Caco-2 (cell line): ENCODE data around the gene FNTB. TPM values are rescaled to one million over a fixed set of nuclear protein-coding genes. Genes with fewer than 3 reads are reported as not detected.

Experiments used
- BruUV-seq: library from RNA; stranded (reverse); fragments of 400-500 nt; replicated peaks from 2 replicates; lab custom pipeline; 2021; lab: Mats Ljungman, UMichigan
- CTCF ChIA-PET: fragments of 300-600 bp; sonication (Branson Sonifier 250); formaldehyde crosslinking; loops from one replicate; lab custom pipeline; 2022; ENCODE audit warnings: antibody characterized with exemption; lab: Charles Lee
- POLR2A ChIA-PET: fragments of 300-600 bp; sonication (Branson Sonifier 250); formaldehyde crosslinking; loops from one replicate; lab custom pipeline; 2022; ENCODE audit warnings: antibody characterized with exemption; lab: Charles Lee
- DNase-seq, 2 experiments: peaks; one replicate each; pipeline versions ENCODE4 v3.0.0 to v3.0.0-alpha.2; 2020 to 2022
- H3K27me3 ChIP-seq: replicated peaks from 2 replicates; pipeline ENCODE4 v1.6.0; 2011; ENCODE audit warnings: low read length; ENCODE audit not compliant: control insufficient read depth, insufficient read depth
- H3K36me3 ChIP-seq: 2 replicates; pipeline ENCODE4 v1.5.1; 2011; ENCODE audit warnings: low read length; ENCODE audit not compliant: control insufficient read depth, insufficient read depth
- H3K4me1 ChIP-seq: fragments of 250-450 bp; sonication (Bioruptor Pico); 2 replicates; pipeline ENCODE4 v1.5.1; 2020; ENCODE audit warnings: mild to moderate bottlenecking
- H3K4me3 ChIP-seq: 2 replicates; pipeline ENCODE4 v1.5.1; 2011; ENCODE audit warnings: low read depth, mild to moderate bottlenecking, control low read depth, low read length
- H3K9me3 ChIP-seq: fragments of 250-450 bp; sonication (Bioruptor Pico); 2 replicates; pipeline ENCODE4 v1.5.1; 2020; ENCODE audit warnings: mild to moderate bottlenecking, moderate library complexity
- H3K27ac Mint-ChIP-seq: one replicate; pipeline ENCODE4 v1.8.0; 2022; ENCODE audit warnings: mixed read lengths; ENCODE audit not compliant: unreplicated experiment
- H3K27me3 Mint-ChIP-seq: one replicate; pipeline ENCODE4 v1.8.0; 2022; ENCODE audit warnings: mixed read lengths; ENCODE audit not compliant: insufficient read depth, unreplicated experiment
- H3K36me3 Mint-ChIP-seq: one replicate; pipeline ENCODE4 v1.8.0; 2022; ENCODE audit warnings: mild to moderate bottlenecking, mixed read lengths; ENCODE audit not compliant: insufficient read depth, unreplicated experiment
- H3K4me1 Mint-ChIP-seq: one replicate; pipeline ENCODE4 v1.8.0; 2022; ENCODE audit warnings: low read depth, mixed read lengths; ENCODE audit not compliant: unreplicated experiment
- H3K4me3 Mint-ChIP-seq: one replicate; pipeline ENCODE4 v1.8.0; 2022; ENCODE audit warnings: mild to moderate bottlenecking, moderate library complexity, mixed read lengths; ENCODE audit not compliant: unreplicated experiment
- H3K9me3 Mint-ChIP-seq: one replicate; pipeline ENCODE4 v1.8.0; 2022; ENCODE audit warnings: mixed read lengths; ENCODE audit not compliant: unreplicated experiment
- intact Hi-C: fragments of 100-400 bp; cut with micrococcal nuclease; formaldehyde crosslinking; loops from one replicate; pipeline ENCODE4 v1.10.0; 2022; ENCODE audit not compliant: unreplicated experiment
- total RNA-seq: library from RNA; stranded (reverse); gene quantifications from 2 replicates; pipeline ENCODE4 v1.2.3, GENCODE V29; 2022
- TF ChIP-seq, protein P1 (sequence below), 2 experiments: fragments of 200-600 bp in 1 of 2; IDR thresholded peaks; 1 replicate in 1 of 2; 2 replicates in 1 of 2; pipeline versions ENCODE4 v1.5.1 to v1.8.0; 2011 to 2022; ENCODE audit warnings: antibody characterized with exemption in 1 of 2, control low read depth in 1 of 2, inconsistent platforms in 1 of 2, low read depth in 1 of 2, low read length in 1 of 2, mild to moderate bottlenecking in 1 of 2, moderate library complexity in 1 of 2; ENCODE audit not compliant: insufficient read depth in 1 of 2, severe bottlenecking in 1 of 2, unreplicated experiment in 1 of 2

Gene FNTB
- total RNA-seq, 1 experiment from 2014 or later = 21.2 TPM

DNA sequence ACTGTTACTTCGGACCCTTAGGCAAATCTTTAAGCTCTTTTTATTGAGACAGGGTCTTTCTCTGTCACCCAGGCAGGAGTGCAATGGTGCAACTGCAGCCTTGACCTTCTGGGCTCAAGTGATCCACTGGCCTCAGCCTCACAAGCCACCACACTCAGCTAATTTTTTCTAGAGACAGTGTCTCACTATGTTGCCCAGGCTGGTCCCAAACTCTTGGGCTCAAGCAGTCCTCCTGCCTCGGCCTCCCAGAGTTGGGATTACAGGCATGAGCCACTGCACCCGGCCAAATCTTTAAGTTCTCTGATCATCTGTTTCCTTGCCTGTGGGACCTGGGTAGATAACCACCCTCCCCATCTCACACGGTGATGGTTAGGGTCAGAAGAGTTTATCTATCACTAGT is 41.8 kb upstream of the FNTB start:
- H3K4me1 Mint-ChIP-seq = peaks cover 44% of the 10 kb centered on the region
- no peak overlapping the region for H3K27ac Mint-ChIP-seq
- H3K27me3 ChIP-seq = no peaks in the 10 kb centered on the region
- POLR2A ChIA-PET = no interaction called here
- H3K4me3 Mint-ChIP-seq = no peak overlapping the region
- H3K27me3 Mint-ChIP-seq = no peaks in the 10 kb centered on the region
- peaks cover 40% of the 10 kb centered on the region for H3K4me1 ChIP-seq
- H3K9me3 ChIP-seq = no peaks in the 10 kb centered on the region
- H3K9me3 Mint-ChIP-seq = no peaks in the 10 kb centered on the region
- DNase-seq = no peak
- intact Hi-C loops = no loop called here
- H3K36me3 Mint-ChIP-seq = peaks cover 72% of the 10 kb centered on the region
- CTCF ChIA-PET = interaction anchor here (0.6 kb wide), 2 partner anchors 27 to 158 kb away, joined by 3 to 5 read pairs; partner anchors contain the start of gene MAX
- TF ChIP-seq, protein P1, sequence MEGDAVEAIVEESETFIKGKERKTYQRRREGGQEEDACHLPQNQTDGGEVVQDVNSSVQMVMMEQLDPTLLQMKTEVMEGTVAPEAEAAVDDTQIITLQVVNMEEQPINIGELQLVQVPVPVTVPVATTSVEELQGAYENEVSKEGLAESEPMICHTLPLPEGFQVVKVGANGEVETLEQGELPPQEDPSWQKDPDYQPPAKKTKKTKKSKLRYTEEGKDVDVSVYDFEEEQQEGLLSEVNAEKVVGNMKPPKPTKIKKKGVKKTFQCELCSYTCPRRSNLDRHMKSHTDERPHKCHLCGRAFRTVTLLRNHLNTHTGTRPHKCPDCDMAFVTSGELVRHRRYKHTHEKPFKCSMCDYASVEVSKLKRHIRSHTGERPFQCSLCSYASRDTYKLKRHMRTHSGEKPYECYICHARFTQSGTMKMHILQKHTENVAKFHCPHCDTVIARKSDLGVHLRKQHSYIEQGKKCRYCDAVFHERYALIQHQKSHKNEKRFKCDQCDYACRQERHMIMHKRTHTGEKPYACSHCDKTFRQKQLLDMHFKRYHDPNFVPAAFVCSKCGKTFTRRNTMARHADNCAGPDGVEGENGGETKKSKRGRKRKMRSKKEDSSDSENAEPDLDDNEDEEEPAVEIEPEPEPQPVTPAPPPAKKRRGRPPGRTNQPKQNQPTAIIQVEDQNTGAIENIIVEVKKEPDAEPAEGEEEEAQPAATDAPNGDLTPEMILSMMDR (IDR thresholded peaks at IDR 0.05; ENCODE audit: insufficient read depth in 1 of 2, low read depth in 1 of 2, low read length in 1 of 2, severe bottlenecking in 1 of 2, unreplicated experiment in 1 of 2) = no peak
- BruUV-seq = no TSS peak
- no peak overlapping the region for H3K4me3 ChIP-seq
- H3K36me3 ChIP-seq = peaks cover 4% of the 10 kb centered on the region; the same call in 1 of the 2 replicates

DNA sequence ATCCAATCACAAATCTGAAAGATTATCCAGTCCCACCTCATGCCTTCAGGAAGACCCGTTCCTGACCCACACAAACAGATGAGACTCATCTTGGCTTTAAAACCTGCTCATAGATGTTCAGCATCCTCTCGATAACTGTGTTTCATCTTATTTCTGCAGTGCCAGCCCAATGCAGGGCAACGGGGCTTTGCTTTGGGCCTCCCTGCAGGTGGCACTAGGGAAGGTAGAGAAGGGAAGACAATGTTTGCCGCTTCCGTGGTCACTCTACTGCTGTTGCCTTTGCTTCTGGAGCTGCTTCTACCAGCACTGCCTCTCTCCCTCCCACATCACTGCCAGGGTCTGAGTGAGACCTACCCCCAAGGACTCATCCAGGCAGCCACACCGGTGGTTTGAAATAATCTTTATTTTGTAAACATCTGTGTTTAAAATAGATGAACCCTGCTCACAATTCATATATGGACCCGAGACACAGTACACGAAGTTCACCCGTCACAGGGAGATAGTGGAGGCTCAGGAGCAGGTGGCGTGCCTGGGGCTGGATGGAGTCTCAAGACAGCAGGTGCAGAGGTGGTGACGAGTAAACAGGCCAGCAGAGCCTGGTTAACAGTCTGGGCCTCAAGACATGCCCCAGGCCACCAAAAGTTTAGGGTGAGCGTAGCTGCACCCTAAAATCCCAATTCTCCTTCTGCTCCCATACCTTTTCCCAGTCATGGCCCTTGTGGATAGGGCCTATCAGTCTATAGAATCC is 41.1 kb upstream of the FNTB start:
- ChIA-PET CTCF (no interaction called here), POLR2A (no interaction called here)
- Mint-ChIP-seq H3K4me3 (no peak overlapping the region), H3K4me1 (peaks cover 36% of the 10 kb centered on the region), H3K9me3 (no peaks in the 10 kb centered on the region), H3K36me3 (peaks cover 75% of the 10 kb centered on the region), H3K27ac (no peak overlapping the region), H3K27me3 (no peaks in the 10 kb centered on the region)
- peaks cover 32% of the 10 kb centered on the region for H3K4me1 ChIP-seq
- TF ChIP-seq, protein P1 (IDR thresholded peaks at IDR 0.05; ENCODE audit: insufficient read depth in 1 of 2, low read depth in 1 of 2, low read length in 1 of 2, severe bottlenecking in 1 of 2, unreplicated experiment in 1 of 2) = no peak
- H3K27me3 ChIP-seq = no peaks in the 10 kb centered on the region
- no TSS peak for BruUV-seq
- DNase-seq = no peak
- H3K9me3 ChIP-seq = no peaks in the 10 kb centered on the region
- peaks cover 4% of the 10 kb centered on the region; the same call in 1 of the 2 replicates for H3K36me3 ChIP-seq
- intact Hi-C loops = no loop called here
- H3K4me3 ChIP-seq = no peak overlapping the region

DNA sequence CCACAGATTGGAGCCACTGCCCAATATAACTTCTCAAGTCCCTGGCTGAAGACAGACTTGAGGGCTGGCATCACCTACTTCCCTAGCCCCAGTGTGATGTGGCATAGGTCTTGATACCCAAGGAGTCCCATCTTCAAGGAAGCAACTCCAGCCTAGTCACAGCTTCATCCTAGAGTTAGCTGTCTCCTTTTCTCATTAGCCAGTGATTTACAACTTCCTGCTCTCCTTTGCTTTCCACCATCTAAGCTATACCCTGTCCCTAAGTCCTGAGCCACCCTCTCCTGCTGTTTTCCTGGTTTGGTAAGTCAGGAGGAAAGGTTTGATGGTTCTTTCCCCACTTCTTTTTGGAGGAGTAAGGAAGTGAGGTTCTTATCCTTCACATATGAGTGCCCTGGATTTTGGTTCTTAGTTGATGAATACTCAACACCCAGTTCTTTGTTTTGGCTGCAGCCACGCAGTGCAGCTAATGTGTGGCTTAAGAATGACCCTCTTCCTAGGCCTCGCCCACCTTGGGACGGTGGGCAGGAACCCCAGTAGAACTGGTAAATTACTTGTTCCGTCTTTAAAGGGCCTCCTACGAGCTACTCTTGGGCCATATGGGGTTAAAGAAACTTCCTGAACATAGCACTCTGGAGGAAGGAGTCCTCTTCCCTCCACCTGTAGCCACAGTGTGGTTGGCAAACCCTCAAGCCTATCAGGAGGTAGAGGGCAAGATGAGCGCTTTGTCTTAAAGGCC is 40.2 kb upstream of the FNTB start:
- Mint-ChIP-seq H3K27ac (no peak overlapping the region), H3K9me3 (no peaks in the 10 kb centered on the region), H3K27me3 (no peaks in the 10 kb centered on the region), H3K4me3 (no peak overlapping the region), H3K4me1 (peaks cover 30% of the 10 kb centered on the region), H3K36me3 (peaks cover 75% of the 10 kb centered on the region)
- TF ChIP-seq, protein P1 (IDR thresholded peaks at IDR 0.05; ENCODE audit: insufficient read depth in 1 of 2, low read depth in 1 of 2, low read length in 1 of 2, severe bottlenecking in 1 of 2, unreplicated experiment in 1 of 2) = no peak
- no peaks in the 10 kb centered on the region for H3K27me3 ChIP-seq
- H3K36me3 ChIP-seq = peaks cover 2% of the 10 kb centered on the region; the same call in 1 of the 2 replicates
- DNase-seq = no peak
- no peak overlapping the region for H3K4me3 ChIP-seq
- ChIA-PET CTCF (no interaction called here), POLR2A (no interaction called here)
- peaks cover 23% of the 10 kb centered on the region for H3K4me1 ChIP-seq
- no peaks in the 10 kb centered on the region for H3K9me3 ChIP-seq
- intact Hi-C loops = no loop called here
- BruUV-seq = no TSS peak
